ENCODE results near the gene ZNF74.
"Not testable (repeated sequence)": the region's sequence is repeated elsewhere in the genome, so short reads cannot be mapped to it uniquely, and the experiment has no call there.

ZNF74 gene

GRCh38 chr22:20393705-20394476 is at the start of gene ZNF74:
TSS of gene ZNF74 (plus strand) at chr22:20394151. CDS start at chr22:20394629, 478 bp downstream.
- peak; percentile 53 for DNase-seq

- not testable (repeated sequence) for DNase-seq
These were observed 47.4 kb upstream of the ZNF74 start for GRCh38 chr22:20346553-20346952.

GRCh38 chr22:20352536-20352935 is 41.4 kb upstream of the ZNF74 start:
- DNase-seq, result not testable (repeated sequence)

GRCh38 chr22:20354238-20354975 is 39.5 kb upstream of the ZNF74 start:
- no peak for DNase-seq

- not testable (repeated sequence) for DNase-seq
These were observed 37.9 kb upstream of the ZNF74 start for GRCh38 chr22:20355939-20356636.

- not testable (repeated sequence) for DNase-seq
These were observed 37.0 kb upstream of the ZNF74 start for GRCh38 chr22:20356906-20357305.

- not testable (repeated sequence) for DNase-seq
These were observed 36.0 kb upstream of the ZNF74 start for GRCh38 chr22:20357967-20358366.

- DNase-seq, result not testable (repeated sequence)
These were observed 35.3 kb upstream of the ZNF74 start for GRCh38 chr22:20358503-20359239.

GRCh38 chr22:20360261-20360660 is 33.7 kb upstream of the ZNF74 start:
- not testable (repeated sequence) for DNase-seq

GRCh38 chr22:20360866-20361751 is 32.8 kb upstream of the ZNF74 start:
- DNase-seq, result not testable (repeated sequence)

- DNase-seq, result not testable (repeated sequence)
These were observed 32.2 kb upstream of the ZNF74 start for GRCh38 chr22:20361752-20362229.

- not testable (repeated sequence) for DNase-seq
These were observed 31.5 kb upstream of the ZNF74 start for GRCh38 chr22:20362403-20362802.

GRCh38 chr22:20364335-20365260 is 29.4 kb upstream of the ZNF74 start:
- DNase-seq, result not testable (repeated sequence)

- DNase-seq, result not testable (repeated sequence)
These were observed 27.1 kb upstream of the ZNF74 start for GRCh38 chr22:20366841-20367240.

- DNase-seq, result not testable (repeated sequence)
These were observed 25.1 kb upstream of the ZNF74 start for GRCh38 chr22:20368875-20369274.

GRCh38 chr22:20371687-20372086 is 22.3 kb upstream of the ZNF74 start:
- not testable (repeated sequence) for DNase-seq

- DNase-seq, result not testable (repeated sequence)
These were observed 21.5 kb upstream of the ZNF74 start for GRCh38 chr22:20372406-20372854.

GRCh38 chr22:20373195-20373706 is 20.7 kb upstream of the ZNF74 start:
- not testable (repeated sequence) for DNase-seq

- DNase-seq, result not testable (repeated sequence)
These were observed 19.8 kb upstream of the ZNF74 start for GRCh38 chr22:20374130-20374529.

- DNase-seq, result not testable (repeated sequence)
These were observed 17.7 kb upstream of the ZNF74 start for GRCh38 chr22:20376281-20376680.
